GM06990 (cell line): ENCODE measurements around the gene HBA2.

Source experiments
- DNase-seq: peaks from one replicate; pipeline ENCODE4 v3.0.0-alpha.2; 2011; ENCODE audit not compliant: insufficient read length; ENCODE audit errors: extremely low read depth
- H3K27me3 ChIP-seq: replicated peaks from 2 replicates; pipeline ENCODE4 v1.6.0; 2011; ENCODE audit warnings: low read length; ENCODE audit not compliant: control insufficient read depth, insufficient read depth
- H3K36me3 ChIP-seq: 2 replicates; pipeline ENCODE4 v1.5.1; 2011; ENCODE audit warnings: low read length; ENCODE audit not compliant: control insufficient read depth, insufficient read depth
- H3K4me3 ChIP-seq: replicated peaks from 2 replicates; pipeline ENCODE4 v1.5.1; 2011; ENCODE audit warnings: low read depth, mild to moderate bottlenecking, control low read depth, low read length
- TF ChIP-seq, protein P1 (sequence below): IDR thresholded peaks from 2 replicates; pipeline ENCODE4 v1.5.1; 2011; ENCODE audit warnings: low read length, control low read depth, mild to moderate bottlenecking, inconsistent platforms; ENCODE audit not compliant: insufficient read depth, poor library complexity, severe bottlenecking

HBA2 gene

GRCh38 chr16:185213-185612 is 12.5 kb downstream of the HBA2 start:
- TF ChIP-seq, protein P1, sequence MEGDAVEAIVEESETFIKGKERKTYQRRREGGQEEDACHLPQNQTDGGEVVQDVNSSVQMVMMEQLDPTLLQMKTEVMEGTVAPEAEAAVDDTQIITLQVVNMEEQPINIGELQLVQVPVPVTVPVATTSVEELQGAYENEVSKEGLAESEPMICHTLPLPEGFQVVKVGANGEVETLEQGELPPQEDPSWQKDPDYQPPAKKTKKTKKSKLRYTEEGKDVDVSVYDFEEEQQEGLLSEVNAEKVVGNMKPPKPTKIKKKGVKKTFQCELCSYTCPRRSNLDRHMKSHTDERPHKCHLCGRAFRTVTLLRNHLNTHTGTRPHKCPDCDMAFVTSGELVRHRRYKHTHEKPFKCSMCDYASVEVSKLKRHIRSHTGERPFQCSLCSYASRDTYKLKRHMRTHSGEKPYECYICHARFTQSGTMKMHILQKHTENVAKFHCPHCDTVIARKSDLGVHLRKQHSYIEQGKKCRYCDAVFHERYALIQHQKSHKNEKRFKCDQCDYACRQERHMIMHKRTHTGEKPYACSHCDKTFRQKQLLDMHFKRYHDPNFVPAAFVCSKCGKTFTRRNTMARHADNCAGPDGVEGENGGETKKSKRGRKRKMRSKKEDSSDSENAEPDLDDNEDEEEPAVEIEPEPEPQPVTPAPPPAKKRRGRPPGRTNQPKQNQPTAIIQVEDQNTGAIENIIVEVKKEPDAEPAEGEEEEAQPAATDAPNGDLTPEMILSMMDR = no peak

DNA sequence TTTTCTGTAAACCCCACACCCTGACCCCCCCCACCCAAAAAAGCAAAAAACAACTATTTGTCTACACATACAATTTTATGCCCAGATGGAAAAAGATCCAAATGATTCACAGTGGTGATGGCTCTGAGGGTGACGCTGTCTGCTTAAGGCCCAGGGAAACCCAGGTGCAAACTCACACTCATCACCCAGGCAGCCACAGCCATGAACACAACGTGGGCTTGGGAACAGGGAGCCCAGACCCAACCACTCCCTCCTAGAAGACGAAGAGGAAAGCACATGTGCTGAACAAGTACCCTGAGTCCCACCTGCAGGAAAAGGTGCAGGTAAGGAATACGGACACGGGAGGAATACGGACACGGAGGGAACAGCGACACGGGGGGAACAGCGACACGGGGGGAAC is 13.0 kb downstream of the HBA2 start:
- Histone ChIP-seq H3K4me3 (no peak overlapping the region), H3K36me3 (peaks cover 25% of the 10 kb centered on the region), H3K27me3 (no peaks in the 10 kb centered on the region)
- TF ChIP-seq, protein P1 = no peak
- DNase-seq = no peak

More at GRCh38 chr16:185213-185612, 12.5 kb downstream of the HBA2 start:
- peaks cover 25% of the 10 kb centered on the region for H3K36me3 ChIP-seq
- H3K4me3 ChIP-seq = no peak overlapping the region
- no peaks in the 10 kb centered on the region for H3K27me3 ChIP-seq
- no peak for DNase-seq

GRCh38 chr16:187330-187729 is 14.7 kb downstream of the HBA2 start:
- Histone ChIP-seq H3K4me3 (no peak overlapping the region), H3K27me3 (no peaks in the 10 kb centered on the region), H3K36me3 (peaks cover 31% of the 10 kb centered on the region)
- no peak for DNase-seq
- TF ChIP-seq, protein P1 = no peak

DNA sequence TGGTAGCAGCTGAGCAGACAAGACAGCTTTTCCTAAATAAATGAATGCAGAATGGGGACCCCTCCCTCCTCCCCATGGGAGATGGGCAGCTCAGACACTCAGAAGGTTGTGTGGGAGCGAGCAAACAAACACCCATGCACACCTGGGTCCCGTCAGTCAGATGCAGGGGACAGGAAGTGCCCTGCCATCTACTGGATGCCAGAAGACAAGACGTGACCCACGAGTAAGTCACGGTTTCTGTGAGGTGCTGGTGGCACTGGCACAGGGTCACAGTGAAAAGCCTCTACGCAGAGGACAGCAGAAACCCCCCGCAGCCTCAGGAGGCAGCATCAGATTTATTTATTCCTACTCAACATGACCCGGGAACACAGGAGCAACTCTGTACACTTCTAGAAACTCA is 16.0 kb downstream of the HBA2 start:
- no peak for DNase-seq
- no peak overlapping the region for H3K4me3 ChIP-seq
- peaks cover 33% of the 10 kb centered on the region for H3K36me3 ChIP-seq

DNA sequence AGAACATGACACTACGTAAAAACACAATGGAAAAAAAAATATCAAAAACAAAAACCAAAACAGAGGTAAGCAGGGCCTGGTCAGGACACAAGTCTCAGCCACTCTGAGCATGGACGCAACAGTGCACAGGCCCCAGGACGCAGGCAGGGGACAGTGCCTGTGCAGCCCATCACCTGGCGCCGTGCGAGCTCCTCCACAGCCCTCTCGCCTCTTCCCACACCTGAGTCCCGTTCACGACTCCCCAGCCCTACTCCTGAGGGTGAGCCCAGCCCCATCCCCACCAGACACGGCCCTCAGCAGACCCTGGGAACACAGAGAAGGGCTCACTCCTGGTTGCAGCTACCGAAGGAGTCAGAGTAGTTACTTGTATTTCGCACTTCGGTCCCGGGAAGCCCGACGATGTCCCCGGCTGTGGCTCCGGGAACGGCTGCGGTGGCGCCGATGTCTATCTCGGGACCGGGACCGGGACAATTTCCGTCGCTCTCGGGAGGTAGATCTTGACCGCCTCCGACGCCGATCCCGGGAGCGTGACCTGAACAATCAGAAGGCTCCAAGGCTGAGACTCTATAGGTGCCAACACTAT is 17.0 kb downstream of the HBA2 start:
- Histone ChIP-seq H3K4me3 (no peak overlapping the region), H3K36me3 (peaks cover 36% of the 10 kb centered on the region), H3K27me3 (no peaks in the 10 kb centered on the region)
- DNase-seq = no peak
- TF ChIP-seq, protein P1 = no peak

More for the DNA sequence above, 16.0 kb downstream of the HBA2 start:
- TF ChIP-seq, protein P1 = peak; percentile 26
- H3K27me3 ChIP-seq = no peaks in the 10 kb centered on the region

DNA sequence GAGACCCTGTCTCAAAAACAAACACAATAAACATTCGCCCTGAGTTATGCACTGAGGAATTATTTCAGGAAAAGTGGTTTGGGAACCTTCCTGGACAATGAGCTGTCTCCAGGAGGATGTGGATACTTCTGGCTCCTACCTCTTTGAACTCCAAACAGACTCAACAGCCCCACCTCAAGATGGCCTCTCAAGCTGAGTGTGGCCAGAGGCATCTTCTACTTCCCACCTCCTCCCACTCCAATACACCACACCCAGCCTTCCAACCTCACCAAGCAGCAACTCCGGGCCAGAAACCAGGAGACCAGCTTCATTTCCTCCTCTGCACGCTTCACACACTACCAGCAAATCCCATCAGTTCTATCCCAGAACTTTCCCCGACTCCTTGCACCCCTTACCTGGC is 19.2 kb downstream of the HBA2 start:
- H3K36me3 ChIP-seq = peaks cover 42% of the 10 kb centered on the region
- H3K4me3 ChIP-seq = no peak overlapping the region
- TF ChIP-seq, protein P1 = no peak

More for the DNA sequence above, 19.2 kb downstream of the HBA2 start:
- no peaks in the 10 kb centered on the region for H3K27me3 ChIP-seq
- DNase-seq = no peak
